Measurements from ENCODE around the gene DHX9.

Gene DHX9

GRCh38 chr1:182842265-182842664 is 3.1 kb downstream of the DHX9 start:
- no peak for DNase-seq

- no peak for DNase-seq
Measured at GRCh38 chr1:182845379-182845778, 6.2 kb downstream of the DHX9 start.

GRCh38 chr1:182845894-182846293 is 6.7 kb downstream of the DHX9 start:
- DNase-seq, result no peak

- no peak for DNase-seq
Measured at GRCh38 chr1:182847105-182847504, 8.0 kb downstream of the DHX9 start.

GRCh38 chr1:182848736-182849135 is 9.6 kb downstream of the DHX9 start:
- DNase-seq, result no peak

GRCh38 chr1:182850319-182850718 is 11.2 kb downstream of the DHX9 start:
- no peak for DNase-seq

GRCh38 chr1:182851825-182852224 is 12.7 kb downstream of the DHX9 start:
- DNase-seq, result no peak

GRCh38 chr1:182855911-182856310 is 16.8 kb downstream of the DHX9 start:
- DNase-seq, result no peak

- no peak for DNase-seq
Measured at GRCh38 chr1:182857212-182857611, 18.1 kb downstream of the DHX9 start.

GRCh38 chr1:182860658-182861057 is 21.5 kb downstream of the DHX9 start:
- no peak for DNase-seq

GRCh38 chr1:182861994-182862393 is 22.8 kb downstream of the DHX9 start:
- no peak for DNase-seq

GRCh38 chr1:182862827-182863226 is 23.7 kb downstream of the DHX9 start:
- DNase-seq, result no peak

GRCh38 chr1:182863940-182864339 is 24.8 kb downstream of the DHX9 start:
- no peak for DNase-seq

- DNase-seq, result no peak
Measured at GRCh38 chr1:182867861-182868260, 28.7 kb downstream of the DHX9 start.

- DNase-seq, result no peak
Measured at GRCh38 chr1:182869241-182869666, 30.1 kb downstream of the DHX9 start.

GRCh38 chr1:182872881-182873280 is 33.7 kb downstream of the DHX9 start:
- no peak for DNase-seq

GRCh38 chr1:182875889-182876288 is 36.7 kb downstream of the DHX9 start:
- DNase-seq, result no peak

GRCh38 chr1:182877331-182877730 is 38.2 kb downstream of the DHX9 start:
- DNase-seq, result no peak

- no peak for DNase-seq
Measured at GRCh38 chr1:182877842-182878241, 38.7 kb downstream of the DHX9 start.

- DNase-seq, result no peak
Measured at GRCh38 chr1:182884872-182885271, 45.7 kb downstream of the DHX9 start.

GRCh38 chr1:182885591-182885990 is 46.4 kb downstream of the DHX9 start:
- no peak for DNase-seq

GRCh38 chr1:182886985-182887384 is 47.8 kb downstream of the DHX9 start:
- DNase-seq, result no peak

- no peak for DNase-seq
Measured at GRCh38 chr1:182888736-182889531, 49.8 kb downstream of the DHX9 start.

- no peak for DNase-seq
Measured at GRCh38 chr1:182889997-182890396, 50.9 kb downstream of the DHX9 start.
